ENCODE results near the gene HIVEP3.

GRCh38 chr1:41666981-41667631 is 251.6 kb downstream of the HIVEP3 start:
- no peak for TF ChIP-seq CTCF (IDR thresholded peaks at IDR 0.05; ENCODE audit: poor library complexity)
- no peak for TF ChIP-seq EZH2phosphoT487 (IDR thresholded peaks at IDR 0.05; ENCODE audit: low read depth, severe bottlenecking, unreplicated experiment)
- TF ChIP-seq EZH2 (IDR thresholded peaks at IDR 0.05; ENCODE audit: borderline replicate concordance), result no peak
